OCI-M1 (cell line): ENCODE data around the gene ARRB1.
"Not testable (repeated sequence)": the region's sequence is repeated elsewhere in the genome, so short reads cannot be mapped to it uniquely, and the experiment has no call there.

Experiments used
- DNase-seq: peaks from one replicate; lab custom pipeline; 2025; lab: John Stamatoyannopoulos, UW

The ARRB1 gene

DNA sequence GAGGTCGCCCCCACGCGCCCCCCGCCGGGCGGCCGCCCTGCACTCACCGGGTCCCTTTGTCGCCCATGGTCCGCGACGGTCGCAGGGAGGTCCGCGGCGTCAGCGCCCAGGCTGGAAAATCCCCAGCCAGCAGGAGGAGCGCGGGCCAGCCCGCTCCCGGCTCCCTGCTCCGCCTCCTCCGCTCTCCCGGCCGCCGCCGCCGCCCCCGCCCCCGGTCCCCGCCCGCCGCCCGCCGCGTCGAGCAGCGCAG lies at the start of gene ARRB1:
Gene ARRB1 (minus strand): TSS at position 121 of the 250 bp plus-strand sequence. CDS start 54 bp downstream, at position 67.
- DNase-seq, result no peak

DNA sequence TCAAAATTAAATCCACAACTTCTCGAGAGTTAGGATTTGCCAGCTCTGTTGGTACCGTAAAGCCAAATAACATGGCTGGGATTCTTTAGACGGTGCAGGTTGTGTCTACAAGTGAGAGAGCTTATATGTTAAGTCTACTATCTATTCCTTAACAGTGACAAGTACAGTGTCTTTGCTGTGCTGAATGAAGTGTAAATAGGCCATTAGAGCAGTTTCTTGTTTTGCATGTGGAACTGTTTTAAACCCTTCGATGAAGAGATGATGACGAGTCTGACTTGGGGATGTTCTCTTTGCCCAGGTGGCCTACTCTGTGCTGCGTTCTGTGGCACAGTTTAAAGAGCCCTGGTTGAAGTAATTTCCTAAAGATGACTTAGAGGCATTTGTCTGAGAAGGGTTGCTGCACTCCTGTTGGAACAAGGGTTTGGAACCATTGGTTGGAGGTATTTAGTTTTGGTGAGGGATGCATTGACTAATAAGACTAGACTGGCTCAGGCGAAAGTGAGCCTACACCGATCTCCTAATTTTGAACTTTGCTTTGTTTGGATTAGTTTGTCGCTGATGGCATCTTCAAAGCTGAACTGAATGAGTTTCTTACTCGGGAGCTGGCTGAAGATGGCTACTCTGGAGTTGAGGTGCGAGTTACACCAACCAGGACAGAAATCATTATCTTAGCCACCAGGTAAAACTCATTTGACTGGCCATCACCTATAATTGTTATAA lies 48.8 kb upstream of the ARRB1 start:
- peak; percentile 85 for DNase-seq

DNA sequence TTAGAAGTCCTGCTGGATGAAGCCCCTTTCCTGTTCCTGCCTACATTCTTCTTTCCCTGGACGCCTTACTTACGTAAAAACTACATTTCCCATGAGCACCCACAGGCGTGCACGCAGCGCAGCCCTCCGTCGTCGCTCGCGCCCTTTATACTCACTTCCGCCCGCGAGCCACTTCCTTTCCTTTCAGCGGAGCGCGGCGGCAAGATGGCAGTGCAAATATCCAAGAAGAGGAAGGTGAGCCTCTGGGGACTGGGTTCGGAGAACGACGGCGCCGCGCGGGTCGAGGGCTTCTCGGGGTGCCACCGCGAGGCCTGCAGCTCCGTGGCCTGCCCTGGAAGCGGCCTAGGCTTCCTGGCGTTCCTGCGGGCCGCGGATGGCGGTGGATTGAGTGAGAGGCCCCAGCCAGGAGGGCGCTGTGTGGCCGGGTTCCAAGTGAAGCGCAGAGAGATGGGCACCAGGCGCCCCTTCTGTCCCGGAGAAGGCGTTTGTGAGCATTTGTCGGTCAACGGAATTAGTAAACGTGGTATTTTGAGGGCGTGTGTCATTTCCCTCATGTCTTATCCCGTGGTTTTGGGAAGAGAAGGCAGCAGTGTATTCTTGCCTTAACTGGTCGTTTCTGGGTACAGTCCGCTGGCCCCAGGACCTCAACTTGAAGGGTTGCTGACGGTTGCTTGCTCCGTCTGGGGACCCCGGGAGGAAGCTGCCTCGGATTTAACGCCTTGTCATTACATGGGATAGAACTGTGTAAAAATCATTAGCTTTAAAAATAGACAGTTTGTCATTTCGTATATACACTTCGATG lies 48.1 kb upstream of the ARRB1 start, which contains the start of gene RPS3:
Gene RPS3 (plus strand): TSS at position 175 of the 802 bp plus-strand sequence. CDS start 30 bp downstream, at position 205.
- peak; percentile 100 for DNase-seq

DNA sequence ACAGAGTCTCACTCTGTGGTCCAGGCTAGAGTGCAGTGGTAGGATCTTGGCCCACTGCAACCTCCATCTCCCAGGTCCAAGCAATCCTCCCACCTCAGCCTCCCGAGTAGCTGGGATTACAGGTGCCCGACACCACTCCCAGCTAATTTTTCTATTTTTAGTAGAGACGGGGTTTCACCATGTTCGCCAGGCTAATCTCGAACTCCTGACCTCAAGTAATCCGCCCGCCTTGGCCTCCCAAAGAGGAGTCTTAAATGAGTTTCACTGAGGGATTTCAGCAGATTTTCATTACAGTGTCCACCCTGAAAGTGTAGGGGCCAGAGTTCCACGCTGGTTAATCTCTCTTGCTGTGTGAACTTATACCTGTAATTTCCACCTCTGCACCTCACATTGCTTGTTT lies 47.4 kb upstream of the ARRB1 start:
- no peak for DNase-seq

DNA sequence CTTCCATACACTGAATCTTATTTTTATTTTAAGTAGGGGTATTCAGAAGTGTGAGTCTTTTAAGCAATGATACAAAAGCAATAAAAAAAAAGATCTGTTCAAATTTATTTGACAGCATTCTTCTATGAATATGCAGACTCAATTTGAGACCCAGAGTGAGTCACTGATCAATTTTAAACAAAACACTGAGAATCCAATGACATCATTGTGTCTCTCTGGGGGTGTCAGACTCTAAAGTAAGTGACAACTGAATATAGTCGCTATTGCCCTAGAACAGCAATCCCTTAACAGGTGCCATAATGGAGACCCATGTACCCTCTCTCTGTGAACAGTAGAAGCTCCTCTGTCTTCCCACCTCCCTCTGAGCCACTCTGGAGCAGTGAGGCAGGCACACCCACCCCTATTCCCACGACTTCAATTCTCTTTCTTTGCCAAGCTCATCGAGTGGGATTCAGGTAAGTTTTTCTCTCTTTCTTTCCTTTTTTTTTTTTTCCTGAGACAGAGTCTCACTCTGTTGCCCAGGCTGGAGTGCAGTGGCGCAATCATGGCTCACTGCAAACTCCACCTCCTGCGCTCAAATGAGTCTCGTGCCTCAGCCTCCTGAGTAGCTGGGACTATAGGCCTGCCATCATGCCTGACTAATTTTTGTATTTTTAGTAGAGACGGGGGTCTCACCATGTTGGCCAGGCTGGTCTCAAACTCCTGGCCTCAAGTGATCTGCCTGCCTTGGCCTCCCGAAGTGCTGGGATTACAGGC lies 42.8 kb upstream of the ARRB1 start:
- no peak for DNase-seq

DNA sequence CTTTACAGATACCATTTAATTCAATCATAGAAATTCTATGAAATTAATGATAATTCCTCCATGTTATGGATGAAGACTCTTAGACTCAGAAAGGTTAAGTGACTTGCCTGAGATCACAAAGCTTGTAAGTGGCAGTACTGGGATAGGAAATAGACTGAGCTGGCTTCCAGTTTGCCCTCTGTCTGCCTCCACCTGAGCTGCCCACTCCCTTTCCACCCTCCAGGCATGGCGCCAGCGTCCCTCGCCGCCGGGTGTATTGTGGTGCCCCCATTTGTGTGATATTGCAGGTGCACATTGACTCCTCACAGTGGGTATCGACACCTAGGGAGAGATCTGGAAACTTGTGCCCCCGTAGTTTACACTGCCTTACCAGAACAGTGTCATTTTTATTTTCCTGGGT lies 38.5 kb upstream of the ARRB1 start:
- no peak for DNase-seq

DNA sequence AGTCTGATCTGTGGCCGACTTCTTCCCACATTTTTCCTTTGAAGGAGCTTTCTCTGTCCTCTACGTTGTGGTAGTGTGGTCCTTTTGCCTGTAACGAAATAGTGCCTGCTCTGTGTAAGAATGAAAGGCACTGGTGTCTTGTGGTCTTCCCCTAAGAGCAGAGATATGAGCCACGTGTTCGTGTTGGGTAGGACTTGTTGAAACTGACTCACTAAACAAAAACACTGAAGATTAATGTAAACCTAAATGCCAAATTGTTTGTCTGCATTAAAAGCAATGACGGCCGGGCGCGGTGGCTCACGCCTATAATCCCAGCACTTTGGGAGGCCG lies 37.8 kb upstream of the ARRB1 start:
- DNase-seq, result no peak

DNA sequence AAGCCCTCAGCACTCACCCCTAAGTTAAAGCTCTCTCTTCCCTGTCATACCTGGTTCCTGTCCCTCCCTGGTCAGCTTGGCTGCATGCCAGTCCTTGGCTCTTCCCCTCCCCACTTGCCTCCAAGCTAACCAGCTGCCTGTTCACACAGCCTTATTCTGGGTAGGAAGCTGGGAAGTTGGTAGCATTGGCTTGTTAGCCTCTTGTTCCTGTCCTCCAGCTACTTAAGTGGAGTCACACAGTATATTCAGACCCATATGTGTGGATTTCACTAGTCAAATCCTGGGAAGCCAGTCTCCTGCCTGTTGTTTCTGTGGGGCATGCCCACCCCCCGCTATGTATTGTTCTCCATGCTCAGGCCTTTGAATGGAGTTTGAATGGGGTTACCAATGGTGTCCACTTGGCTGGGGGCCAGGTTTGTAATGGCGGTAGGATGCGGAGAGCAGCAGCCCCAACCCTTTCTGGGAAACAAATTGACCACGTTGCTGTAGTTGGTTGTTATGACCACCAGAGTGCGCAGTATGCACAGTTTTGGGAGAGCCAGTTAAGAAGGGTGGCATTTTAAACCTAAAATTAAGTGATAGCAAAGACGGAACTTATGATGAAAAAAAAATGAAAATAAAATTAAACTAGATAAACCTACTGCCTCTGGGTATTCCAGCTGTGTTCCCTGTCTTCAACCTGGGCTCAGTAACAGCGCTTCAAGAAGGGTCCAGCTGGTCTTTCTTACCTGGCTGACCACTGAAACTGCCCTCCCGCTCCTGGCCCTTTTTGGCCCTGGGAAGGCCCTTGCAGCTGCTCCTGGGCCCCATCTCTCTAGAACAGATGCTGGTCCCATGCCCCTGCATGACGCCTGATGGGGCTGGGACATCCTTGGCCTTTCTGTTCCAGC lies 37.2 kb upstream of the ARRB1 start:
- DNase-seq, result peak; percentile 99

DNA sequence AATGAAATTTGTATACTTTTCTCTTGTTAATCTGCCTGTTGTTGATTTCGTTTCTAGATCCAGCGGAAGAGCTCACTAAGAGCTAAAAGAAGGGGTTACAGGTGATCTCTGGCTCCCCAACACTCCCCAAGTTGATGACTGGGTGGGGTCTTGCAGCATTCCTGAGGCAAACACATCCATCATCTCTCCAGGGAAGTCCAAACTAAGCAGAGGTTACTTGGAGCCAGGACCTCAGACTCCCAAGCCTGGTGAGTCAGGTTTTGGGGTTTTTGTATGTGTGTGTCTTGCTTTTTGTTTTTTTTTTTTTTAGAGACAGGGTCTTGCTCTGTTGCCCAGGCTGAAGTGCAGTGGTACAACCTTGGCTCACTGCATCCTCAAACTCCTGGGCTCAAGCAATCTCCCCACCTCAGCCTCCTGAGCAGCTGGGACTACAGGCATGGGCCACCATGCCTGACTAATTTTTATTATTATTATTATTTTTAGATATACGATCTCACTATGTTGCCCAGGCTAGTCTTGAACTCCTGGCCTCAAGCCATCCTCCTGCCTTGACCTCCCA lies 36.4 kb upstream of the ARRB1 start:
- no peak for DNase-seq

DNA sequence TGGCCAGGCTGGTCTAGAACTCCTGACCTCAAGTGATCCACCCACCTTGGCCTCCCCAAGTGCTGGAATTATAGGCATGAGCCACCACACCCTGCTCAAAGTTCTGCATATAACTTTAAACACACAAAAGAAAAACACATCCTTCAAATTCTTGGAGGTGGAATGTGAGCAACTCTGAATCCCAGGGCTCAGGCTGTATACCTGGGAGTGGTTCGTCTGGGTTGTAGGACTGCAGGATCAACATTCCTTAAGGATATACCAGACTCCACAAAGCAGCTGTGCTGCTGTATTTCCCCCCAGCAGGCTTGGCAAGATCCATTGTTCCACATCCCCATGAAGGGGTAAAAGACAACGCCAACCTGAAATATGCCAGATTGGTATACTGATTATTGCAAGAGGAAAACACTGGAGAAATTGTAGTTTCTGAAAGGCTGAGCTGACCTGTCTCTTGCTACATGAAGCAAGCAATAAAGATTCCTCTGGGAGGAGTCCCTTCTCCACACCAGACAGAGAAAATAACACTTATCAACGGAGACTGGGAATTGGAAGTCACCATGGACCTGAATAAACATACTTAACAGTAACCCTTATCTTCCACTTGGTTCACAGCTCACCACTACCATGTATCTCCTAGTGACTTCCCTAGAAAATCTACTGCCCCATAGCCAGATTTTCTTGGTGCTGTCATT lies 35.6 kb upstream of the ARRB1 start:
- DNase-seq, result peak; percentile 66

DNA sequence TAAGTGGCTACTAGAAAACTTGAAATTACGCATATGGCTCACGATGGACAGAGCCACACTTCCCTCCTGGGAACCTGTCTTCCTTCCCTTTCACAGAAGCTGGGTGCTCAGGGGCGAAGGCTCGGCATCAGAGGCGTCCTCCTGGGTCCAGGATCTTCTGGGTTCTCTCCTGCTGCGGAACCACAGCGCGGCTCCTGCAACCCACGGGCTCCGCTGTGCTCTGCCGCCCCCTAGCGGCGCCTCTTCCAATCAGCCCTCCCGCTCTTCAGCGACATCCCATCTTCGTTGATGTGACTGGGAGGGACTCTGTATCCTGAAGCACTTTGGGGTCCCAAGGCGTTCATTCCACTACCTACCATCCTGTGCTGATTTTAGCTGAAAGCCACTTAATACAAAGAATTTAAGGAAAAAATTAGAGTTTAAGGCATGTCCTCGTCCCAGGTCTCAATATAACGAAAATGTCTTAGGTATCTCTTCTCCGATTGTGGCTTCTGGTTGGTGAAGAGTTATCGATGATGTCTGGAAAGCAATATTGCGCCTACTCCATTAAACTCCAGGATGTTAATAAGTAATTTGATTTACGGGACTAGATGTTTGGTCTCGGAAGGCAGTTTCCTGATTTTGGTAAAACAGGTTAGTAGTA lies 33.1 kb upstream of the ARRB1 start:
- DNase-seq, result peak; percentile 98

DNA sequence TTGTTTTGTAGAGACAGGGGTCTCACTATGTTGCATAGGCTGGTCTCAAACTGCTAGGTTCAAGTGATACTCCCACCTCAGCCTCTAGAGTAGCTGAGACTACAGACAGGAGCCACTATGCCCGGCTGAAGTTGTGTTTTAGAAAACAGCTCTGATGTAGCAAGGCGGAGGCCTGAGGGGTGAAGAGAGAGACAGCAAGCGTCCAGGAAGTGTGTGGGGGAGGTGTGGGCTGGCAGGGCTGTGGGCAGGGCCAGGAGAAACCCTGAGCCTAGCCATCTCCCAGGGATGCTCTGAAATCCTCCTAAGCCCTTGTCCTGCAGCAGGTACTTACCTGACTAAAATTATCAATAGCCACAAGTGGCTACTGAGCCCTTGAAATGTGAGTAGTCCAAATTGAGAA lies 31.8 kb upstream of the ARRB1 start:
- DNase-seq, result no peak

DNA sequence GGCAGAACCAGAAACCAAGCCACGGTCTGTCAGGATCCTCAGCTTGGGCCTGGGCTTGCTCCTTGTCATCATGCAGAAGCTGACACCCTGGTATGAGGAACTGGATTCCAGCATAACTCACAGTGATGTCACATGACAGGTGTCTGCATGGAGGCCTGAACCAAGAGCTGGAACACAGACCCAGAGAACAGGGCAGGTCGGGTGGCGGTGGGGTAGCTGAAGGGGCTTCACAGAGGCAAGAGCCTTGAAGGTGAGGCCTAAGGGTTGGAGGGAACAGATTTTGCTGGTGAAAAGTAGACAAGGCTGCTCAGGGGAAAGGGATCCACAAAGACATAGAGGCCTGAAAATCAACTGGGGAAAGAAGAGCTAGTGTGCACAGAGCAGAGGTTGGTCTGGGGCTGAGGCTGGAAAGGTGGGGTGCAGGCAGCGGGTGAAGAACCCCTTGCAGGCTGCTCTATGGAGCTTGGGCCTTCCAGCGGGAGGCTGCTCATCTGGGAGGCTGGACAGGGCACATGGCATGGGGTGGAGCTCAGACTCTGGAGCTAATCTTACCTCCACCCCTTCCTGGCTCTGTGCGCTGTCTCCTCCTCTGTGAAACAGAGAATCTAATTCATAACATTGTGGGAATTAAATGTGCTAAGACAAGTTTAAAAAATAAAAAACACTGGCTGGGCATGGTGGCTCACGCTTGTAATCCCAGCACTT lies 29.4 kb upstream of the ARRB1 start:
- peak; percentile 83 for DNase-seq

DNA sequence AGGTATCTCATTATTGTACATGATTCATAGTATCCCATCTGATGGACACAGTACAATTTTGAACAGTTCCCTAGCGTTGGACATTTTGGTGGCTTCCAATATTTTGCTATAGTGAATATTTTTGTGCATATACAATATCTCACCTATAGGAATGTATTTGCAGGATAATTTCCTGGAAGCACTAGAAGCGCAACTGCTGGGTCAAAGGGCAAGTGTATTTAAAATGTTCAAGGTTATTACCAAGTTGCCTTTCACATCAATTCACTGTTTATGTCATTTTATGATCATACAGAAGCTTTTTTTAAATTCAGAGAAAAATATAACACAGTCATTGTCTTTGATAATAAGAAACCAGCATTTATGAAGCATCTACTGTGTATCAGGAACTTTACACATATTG lies 28.8 kb upstream of the ARRB1 start:
- DNase-seq, result no peak

DNA sequence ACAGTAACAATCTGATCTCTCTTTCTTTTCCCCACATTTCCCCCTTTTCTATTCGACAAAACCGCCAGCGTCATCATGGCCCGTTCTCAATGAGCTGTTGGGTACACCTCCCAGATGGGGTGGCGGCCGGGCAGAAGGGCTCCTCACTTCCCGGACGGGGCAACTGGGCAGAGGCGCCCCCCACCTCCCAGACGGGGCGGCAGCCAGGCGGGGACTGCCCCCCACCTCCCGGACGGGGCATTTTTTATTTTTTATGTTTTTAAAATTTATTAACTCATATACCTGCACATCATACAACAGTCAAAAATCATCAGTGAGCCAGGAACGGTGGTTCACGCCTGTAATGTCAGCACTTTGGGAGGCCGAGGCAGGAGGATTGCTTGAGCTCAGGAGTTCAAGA lies 27.3 kb upstream of the ARRB1 start:
- DNase-seq, result not testable (repeated sequence)

DNA sequence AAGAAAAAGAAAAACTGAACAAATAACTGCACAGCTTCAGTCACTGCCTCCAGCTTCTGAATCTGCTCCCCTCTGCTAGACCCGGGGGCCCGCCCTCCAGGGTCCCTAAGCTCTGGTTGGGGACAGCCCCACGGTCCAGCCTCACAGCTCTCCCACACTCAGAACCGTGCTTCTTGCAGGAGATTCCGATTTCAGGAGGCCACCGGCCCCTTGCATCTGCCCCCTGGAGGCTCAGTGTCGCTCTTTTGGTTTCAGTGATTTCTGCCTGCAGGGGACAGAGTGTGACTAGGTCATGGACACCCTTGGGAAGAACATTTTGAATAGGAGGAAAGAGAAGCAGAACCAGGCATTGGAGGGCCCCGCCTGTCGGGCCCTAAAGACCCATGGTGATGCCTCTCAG lies 24.7 kb upstream of the ARRB1 start:
- peak; percentile 68 for DNase-seq

DNA sequence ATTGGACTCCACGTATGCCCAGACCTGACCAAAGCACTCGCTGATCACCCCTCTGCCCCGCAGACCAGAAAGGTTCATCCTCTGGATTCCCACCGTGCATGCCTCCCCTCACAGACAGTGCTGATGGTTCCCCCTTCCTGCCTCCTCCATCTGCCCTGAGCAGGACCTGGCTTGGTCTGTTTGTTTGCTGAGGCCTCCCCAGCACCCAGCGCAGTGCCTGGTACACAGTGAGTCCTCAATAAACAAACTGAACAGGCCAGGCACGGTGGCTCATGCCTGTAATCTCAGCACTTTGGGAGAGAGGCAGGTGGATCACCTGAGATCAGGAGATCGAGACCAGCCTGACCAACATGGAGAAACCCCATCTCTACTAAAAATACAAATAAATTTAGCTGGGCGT lies 24.2 kb upstream of the ARRB1 start:
- DNase-seq, result no peak

DNA sequence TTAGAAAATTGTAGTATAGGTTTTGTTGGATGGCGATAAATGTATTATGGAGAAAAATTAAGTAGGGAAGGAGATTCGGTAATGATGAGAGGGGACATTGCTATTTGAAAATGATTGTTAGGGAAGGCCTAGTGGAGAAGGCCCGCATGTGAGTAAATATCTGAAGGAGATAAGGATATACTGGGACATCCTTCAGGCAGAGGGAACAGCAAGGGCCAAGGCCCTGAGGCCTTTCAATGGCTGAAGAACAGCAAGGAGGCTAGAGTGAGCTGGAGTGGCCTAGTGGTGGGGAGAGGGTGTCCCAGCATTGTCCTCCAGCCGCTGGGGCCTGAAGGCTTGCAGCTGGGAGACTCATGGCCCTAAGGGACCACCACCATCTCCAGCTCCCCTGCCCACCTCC lies 23.2 kb upstream of the ARRB1 start:
- DNase-seq, result no peak

DNA sequence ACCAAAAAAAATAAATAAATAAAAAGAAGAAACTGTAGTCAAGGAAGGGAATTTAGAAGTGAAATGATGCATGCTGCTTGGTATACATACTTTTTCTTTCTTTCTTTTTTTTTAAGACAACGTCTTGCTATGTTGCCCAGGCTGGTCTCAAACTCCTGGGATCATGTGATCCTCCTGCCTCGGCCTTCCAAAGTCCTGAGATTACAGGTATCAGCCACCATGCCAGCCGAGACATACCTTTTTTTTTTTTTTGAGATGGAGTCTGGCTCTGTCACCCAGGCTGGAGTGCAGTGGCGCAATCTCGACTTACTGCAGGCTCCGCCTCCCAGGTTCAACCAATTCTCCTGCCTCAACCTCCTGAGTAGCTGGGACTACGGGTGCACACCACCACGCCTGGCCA lies 21.7 kb upstream of the ARRB1 start:
- no peak for DNase-seq
